Stimulated activated naive CD8-positive, alpha-beta T cell treated with anti-CD3 and anti-CD28 coated beads, Interleukin-15, Interleukin-2, amounts not matched to agents 100 ng/mL and 50 ng/mL, for 24 hours (primary cell): ENCODE data around the gene HOTAIR.

Experiments used
- H3K27ac Mint-ChIP-seq: one replicate; pipeline ENCODE4 v1.8.0; 2021; ENCODE audit warnings: mild to moderate bottlenecking, mixed read lengths
- H3K27me3 Mint-ChIP-seq: one replicate; pipeline ENCODE4 v1.8.0; 2021; ENCODE audit warnings: mixed read lengths
- H3K36me3 Mint-ChIP-seq: one replicate; pipeline ENCODE4 v1.8.0; 2021; ENCODE audit warnings: low read depth, mixed read lengths
- H3K4me1 Mint-ChIP-seq: one replicate; pipeline ENCODE4 v1.8.0; 2021; ENCODE audit warnings: low read depth, mixed read lengths
- H3K4me3 Mint-ChIP-seq: one replicate; pipeline ENCODE4 v1.8.0; 2021; ENCODE audit warnings: mild to moderate bottlenecking, mixed read lengths
- H3K9me3 Mint-ChIP-seq: one replicate; pipeline ENCODE4 v1.8.0; 2021; ENCODE audit warnings: mixed read lengths

HOTAIR gene

DNA sequence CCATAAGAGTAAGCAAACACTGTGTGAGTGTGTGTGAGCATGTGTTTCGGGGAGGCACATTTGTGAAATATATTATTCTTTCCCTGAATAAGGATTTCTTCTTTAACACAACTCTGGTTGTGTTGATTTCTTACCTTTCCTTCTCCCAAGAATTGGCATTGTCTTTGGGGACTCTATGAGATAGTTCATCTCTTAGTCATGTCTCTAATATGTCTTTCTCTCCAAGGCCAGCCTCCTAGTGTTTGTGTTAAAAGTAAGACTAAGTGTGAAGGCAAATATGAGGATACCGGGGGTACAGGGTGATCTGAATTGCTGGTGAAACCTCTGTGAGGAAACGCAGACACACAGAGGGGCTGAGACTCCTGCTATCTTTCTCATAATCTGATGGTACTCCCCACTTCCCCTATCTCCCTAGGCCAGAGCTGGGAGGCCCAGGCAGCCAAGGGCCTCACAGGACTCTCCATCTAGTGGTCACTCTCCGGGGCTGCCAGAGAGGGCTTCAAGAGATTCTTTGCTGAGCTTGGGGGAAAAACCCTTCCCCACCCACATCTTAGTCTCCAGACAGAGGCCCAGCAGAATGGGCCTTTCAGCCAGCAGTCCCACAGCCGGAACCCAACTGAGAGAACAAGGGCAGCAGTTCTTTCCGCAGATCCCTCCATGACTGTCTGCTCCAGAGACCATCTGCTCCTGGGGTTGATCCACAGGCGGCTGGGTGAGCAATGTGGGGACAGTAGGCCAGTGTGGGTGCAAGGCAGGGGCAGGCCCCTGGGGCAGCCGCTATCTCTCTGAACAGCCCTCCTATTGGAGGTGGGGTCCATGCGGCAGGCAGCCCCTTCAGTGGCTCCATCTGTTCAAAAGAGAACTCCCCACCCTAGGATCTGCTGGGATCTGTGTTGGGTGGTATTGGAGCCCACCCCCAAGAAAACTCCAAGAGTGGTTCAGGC is 25.8 kb downstream of the HOTAIR start:
- H3K27ac Mint-ChIP-seq, result no peak overlapping the region

GRCh38 chr12:53947743-53948142 is 27.0 kb downstream of the HOTAIR start:
- Mint-ChIP-seq H3K4me3 (no peak overlapping the region), H3K27ac (no peak overlapping the region), H3K4me1 (no peaks in the 10 kb centered on the region), H3K27me3 (peaks cover 94% of the 10 kb centered on the region), H3K36me3 (no peaks in the 10 kb centered on the region), H3K9me3 (no peaks in the 10 kb centered on the region)

More for the DNA sequence above, 25.8 kb downstream of the HOTAIR start:
- peaks cover 94% of the 10 kb centered on the region for H3K27me3 Mint-ChIP-seq
- H3K36me3 Mint-ChIP-seq, result no peaks in the 10 kb centered on the region
- no peak overlapping the region for H3K4me3 Mint-ChIP-seq
- no peaks in the 10 kb centered on the region for H3K9me3 Mint-ChIP-seq
- H3K4me1 Mint-ChIP-seq, result peaks cover 5% of the 10 kb centered on the region

- Mint-ChIP-seq H3K36me3 (no peaks in the 10 kb centered on the region), H3K4me3 (no peak overlapping the region), H3K9me3 (no peaks in the 10 kb centered on the region), H3K27me3 (peaks cover 92% of the 10 kb centered on the region), H3K4me1 (no peaks in the 10 kb centered on the region), H3K27ac (no peak overlapping the region)
Observed at GRCh38 chr12:53944907-53945847, 29.6 kb downstream of the HOTAIR start.

GRCh38 chr12:53944209-53944608 is 30.5 kb downstream of the HOTAIR start:
- Mint-ChIP-seq H3K36me3 (no peaks in the 10 kb centered on the region), H3K4me3 (no peak overlapping the region), H3K27ac (no peak overlapping the region), H3K4me1 (no peaks in the 10 kb centered on the region), H3K9me3 (no peaks in the 10 kb centered on the region), H3K27me3 (peaks cover 91% of the 10 kb centered on the region)

DNA sequence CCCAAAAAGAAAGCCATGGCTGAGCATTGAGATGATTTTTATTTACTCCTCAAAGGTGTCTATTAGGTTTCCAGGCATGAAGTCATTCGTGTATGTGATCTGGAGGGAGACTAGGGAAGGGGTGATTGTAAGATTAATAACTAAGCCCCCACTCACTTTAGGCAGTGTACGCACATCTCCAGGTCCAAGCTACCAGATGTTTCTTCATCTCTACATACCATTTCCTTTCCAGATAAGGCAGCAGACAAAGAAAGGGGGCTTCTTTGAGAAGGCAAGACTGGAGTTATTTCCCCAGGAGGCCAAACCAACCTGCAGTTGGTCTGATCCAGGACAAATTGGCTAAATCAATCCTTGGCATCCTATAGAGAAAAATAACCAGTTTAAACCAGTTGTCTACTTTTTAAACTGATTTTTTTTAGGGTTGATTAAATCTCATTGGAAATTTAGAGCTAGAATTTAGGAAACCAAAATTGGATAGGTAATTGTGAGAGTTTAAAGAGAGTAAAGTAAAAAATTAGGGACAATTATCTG is 32.2 kb downstream of the HOTAIR start:
- peaks cover 87% of the 10 kb centered on the region for H3K27me3 Mint-ChIP-seq
- no peaks in the 10 kb centered on the region for H3K4me1 Mint-ChIP-seq
- no peak overlapping the region for H3K27ac Mint-ChIP-seq
- no peak overlapping the region for H3K4me3 Mint-ChIP-seq
- no peaks in the 10 kb centered on the region for H3K36me3 Mint-ChIP-seq
- no peaks in the 10 kb centered on the region for H3K9me3 Mint-ChIP-seq

DNA sequence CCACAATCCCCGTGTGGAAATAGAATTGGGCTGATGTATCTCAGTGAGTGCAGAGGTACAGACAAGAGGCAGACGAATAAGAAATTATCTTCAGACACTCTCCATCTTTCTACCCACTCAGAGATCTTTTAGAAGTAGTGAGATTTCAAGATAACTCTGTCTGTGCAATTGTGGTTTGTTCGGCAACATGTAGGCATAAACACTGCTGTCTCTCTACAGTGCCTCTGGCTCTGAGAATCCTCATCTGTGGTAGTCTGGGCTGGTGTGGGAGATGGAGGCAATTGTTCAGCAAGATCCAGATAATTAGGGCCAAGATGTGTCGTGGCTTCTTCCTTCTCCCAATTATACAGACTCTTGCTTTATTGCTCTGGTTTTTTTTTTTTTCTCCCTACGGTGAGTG is 33.0 kb downstream of the HOTAIR start:
- no peaks in the 10 kb centered on the region for H3K36me3 Mint-ChIP-seq
- H3K4me1 Mint-ChIP-seq, result no peaks in the 10 kb centered on the region
- no peak overlapping the region for H3K4me3 Mint-ChIP-seq
- H3K27ac Mint-ChIP-seq, result no peak overlapping the region
- H3K27me3 Mint-ChIP-seq, result peaks cover 89% of the 10 kb centered on the region
- H3K9me3 Mint-ChIP-seq, result no peaks in the 10 kb centered on the region

GRCh38 chr12:53941187-53941586 is 33.6 kb downstream of the HOTAIR start:
- H3K4me1 Mint-ChIP-seq, result peaks cover 1% of the 10 kb centered on the region

DNA sequence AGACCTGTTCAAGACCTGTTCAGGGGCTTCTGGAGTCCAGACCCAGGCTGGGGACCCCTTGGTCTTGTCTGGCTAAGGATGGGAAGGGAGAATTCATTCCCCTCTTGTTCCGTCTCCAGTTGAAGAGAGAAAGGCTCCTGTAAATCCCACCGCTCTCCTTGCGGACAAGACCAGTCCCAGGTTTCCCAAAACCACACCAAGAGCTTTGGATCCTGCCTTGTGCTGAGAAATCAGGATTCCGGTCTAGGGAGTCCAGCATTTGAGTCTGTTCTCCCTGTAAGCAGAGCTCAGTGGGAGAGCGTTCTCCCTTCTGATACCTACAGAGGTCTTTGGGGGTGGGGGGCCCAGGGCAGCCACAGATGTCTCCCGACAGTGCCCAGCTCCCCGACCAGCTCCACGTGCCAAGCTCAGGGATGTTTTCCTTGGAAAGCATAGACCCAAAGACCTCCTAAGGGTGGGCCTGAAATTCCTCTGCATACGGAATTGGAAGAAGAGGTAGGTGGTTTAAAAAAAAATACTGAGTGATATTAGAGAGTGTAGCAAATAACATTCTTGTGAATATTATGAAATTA is 34.2 kb downstream of the HOTAIR start:
- Mint-ChIP-seq H3K27ac (no peak overlapping the region), H3K4me3 (no peak overlapping the region), H3K27me3 (peaks cover 88% of the 10 kb centered on the region), H3K9me3 (no peaks in the 10 kb centered on the region), H3K4me1 (peaks cover 8% of the 10 kb centered on the region), H3K36me3 (no peaks in the 10 kb centered on the region)

More at GRCh38 chr12:53941187-53941586, 33.6 kb downstream of the HOTAIR start:
- Mint-ChIP-seq H3K9me3 (no peaks in the 10 kb centered on the region), H3K36me3 (no peaks in the 10 kb centered on the region), H3K27me3 (peaks cover 88% of the 10 kb centered on the region), H3K4me3 (no peak overlapping the region), H3K27ac (no peak overlapping the region)

- H3K4me3 Mint-ChIP-seq, result no peak overlapping the region
- H3K9me3 Mint-ChIP-seq, result no peaks in the 10 kb centered on the region
- peaks cover 88% of the 10 kb centered on the region for H3K27me3 Mint-ChIP-seq
- no peaks in the 10 kb centered on the region for H3K36me3 Mint-ChIP-seq
- H3K4me1 Mint-ChIP-seq, result peaks cover 14% of the 10 kb centered on the region
- no peak overlapping the region for H3K27ac Mint-ChIP-seq
Observed at GRCh38 chr12:53939141-53940108, 35.3 kb downstream of the HOTAIR start.

- no peak within 1 kb of the TSS for H3K4me3 Mint-ChIP-seq
- H3K27ac Mint-ChIP-seq, result no peak within 1 kb of the TSS
- H3K27me3 Mint-ChIP-seq, result peaks cover 88% of the 10 kb centered on the region
Observed at GRCh38 chr12:53938326-53939140, 36.2 kb downstream of the HOTAIR start, which contains the start of gene HOXC13. Gene HOXC13 (plus strand): TSS chr12:53938831. CDS start chr12:53938907, 76 bp downstream.

GRCh38 chr12:53937596-53938325 is 37.0 kb downstream of the HOTAIR start:
- Mint-ChIP-seq H3K27ac (no peak overlapping the region), H3K4me3 (no peak overlapping the region), H3K9me3 (no peaks in the 10 kb centered on the region), H3K36me3 (no peaks in the 10 kb centered on the region), H3K4me1 (peaks cover 14% of the 10 kb centered on the region), H3K27me3 (peaks cover 88% of the 10 kb centered on the region)

More at GRCh38 chr12:53938326-53939140, 36.2 kb downstream of the HOTAIR start, which contains the start of gene HOXC13:
- no peaks in the 10 kb centered on the region for H3K36me3 Mint-ChIP-seq
- H3K4me1 Mint-ChIP-seq, result peaks cover 14% of the 10 kb centered on the region
- no peaks in the 10 kb centered on the region for H3K9me3 Mint-ChIP-seq

GRCh38 chr12:53937099-53937498 is 37.7 kb downstream of the HOTAIR start:
- Mint-ChIP-seq H3K4me3 (no peak overlapping the region), H3K36me3 (no peaks in the 10 kb centered on the region), H3K27ac (no peak overlapping the region), H3K27me3 (peaks cover 88% of the 10 kb centered on the region), H3K9me3 (no peaks in the 10 kb centered on the region), H3K4me1 (peaks cover 14% of the 10 kb centered on the region)
